Measurements from ENCODE around the gene ZFYVE21. TPM values are rescaled to one million over a fixed set of nuclear protein-coding genes. Genes with fewer than 3 reads are reported as not detected.

Gene ZFYVE21
- total and polyA plus RNA-seq, 10 donors, result 21.8 to 71.1 (median 46.0) TPM

GRCh38 chr14:103721334-103722120, 5.9 kb downstream of the ZFYVE21 start:
- WGBS, 5 donors, result 87 to 94% (median 91%) methylated on average over 20 to 26 of the region's 26 CpGs
- Histone ChIP-seq H3K9me3 (no peaks in the 10 kb centered on the region), H3K36me3 (peaks cover 0 to 30% (median 0%) of the 10 kb centered on the region in 6 donors), H3K27ac (no peak overlapping the region), H3K4me1 (peaks cover 15 to 74% (median 48%) of the 10 kb centered on the region in 6 donors), H3K27me3 (replicated peaks in 1 of 7) (no peaks in the 10 kb centered on the region), H3K4me3 (no peak overlapping the region)
- DNase-seq, result no peak
- TF ChIP-seq POLR2AphosphoS5 (IDR thresholded peaks at IDR 0.05), result no peak
- no peak for TF ChIP-seq CTCF (IDR thresholded peaks at IDR 0.05 in 8 of 11, conservative IDR thresholded peaks at IDR 0.05 in 3 of 11)
- no peak for TF ChIP-seq POLR2A (IDR thresholded peaks at IDR 0.05)
- intact Hi-C loops (cut with DNase I; ENCODE audit: low total_unique reads), result no loop called here

- H3K4me3 ChIP-seq, result no peak overlapping the region
- no peak for TF ChIP-seq POLR2A (IDR thresholded peaks at IDR 0.05)
- no peak for TF ChIP-seq CTCF (IDR thresholded peaks at IDR 0.05 in 8 of 11, conservative IDR thresholded peaks at IDR 0.05 in 3 of 11)
- no peak for TF ChIP-seq POLR2AphosphoS5 (IDR thresholded peaks at IDR 0.05)
- intact Hi-C loops (cut with DNase I; ENCODE audit: low total_unique reads), result no loop called here
- peak overlapping the region; percentile 6 to 70 (median 62) for H3K27ac ChIP-seq
- peaks cover 1 to 52% (median 32%) of the 10 kb centered on the region in 6 donors for H3K4me1 ChIP-seq
- 79 to 96% (median 81%) methylated on average over 6 to 7 of the region's 7 CpGs for WGBS, 5 donors
- no peaks in the 10 kb centered on the region for H3K27me3 ChIP-seq (replicated peaks in 1 of 7)
- no peaks in the 10 kb centered on the region for H3K9me3 ChIP-seq
- no peak for DNase-seq
- H3K36me3 ChIP-seq, result peaks cover 0 to 51% (median 8%) of the 10 kb centered on the region in 6 donors
Observed at GRCh38 chr14:103723748-103724081, 8.1 kb downstream of the ZFYVE21 start.

GRCh38 chr14:103724116-103724515, 8.5 kb downstream of the ZFYVE21 start:
- no peaks in the 10 kb centered on the region for H3K27me3 ChIP-seq (replicated peaks in 1 of 7)

More at GRCh38 chr14:103724116-103724515, 8.5 kb downstream of the ZFYVE21 start:
- peaks cover 0 to 55% (median 11%) of the 10 kb centered on the region in 6 donors for H3K36me3 ChIP-seq
- H3K27ac ChIP-seq, result peak overlapping the region; percentile 6 to 70 (median 62)
- no peak for DNase-seq
- peak in 1 of 11 experiments; percentile 8 for TF ChIP-seq CTCF (IDR thresholded peaks at IDR 0.05 in 8 of 11, conservative IDR thresholded peaks at IDR 0.05 in 3 of 11)
- TF ChIP-seq POLR2A (IDR thresholded peaks at IDR 0.05), result no peak
- peak; percentile 46 to 77 (median 65) for TF ChIP-seq POLR2AphosphoS5 (IDR thresholded peaks at IDR 0.05)
- H3K4me3 ChIP-seq, result no peak overlapping the region
- 37 to 69% (median 64%) methylated on average over 15 to 20 of the region's 20 CpGs for WGBS, 5 donors
- intact Hi-C loops (cut with DNase I; ENCODE audit: low total_unique reads), result no loop called here
- peaks cover 0 to 48% (median 30%) of the 10 kb centered on the region in 6 donors for H3K4me1 ChIP-seq
- H3K9me3 ChIP-seq, result no peaks in the 10 kb centered on the region

All from spleen (tissue), 11 donors.